GM19193 (cell line): ENCODE measurements around the gene SESTD1.

Experiments
- POLR2A ChIP-seq: IDR thresholded peaks from 4 replicates; pipeline ENCODE4 v1.6.1; 2011; ENCODE audit not compliant: insufficient read depth, insufficient read length; ENCODE audit errors: extremely low read depth

SESTD1 gene

GRCh38 chr2:179274749-179275148 is 10.1 kb upstream of the SESTD1 start:
- TF ChIP-seq POLR2A = no peak

GRCh38 chr2:179273461-179273962 is 8.9 kb upstream of the SESTD1 start:
- TF ChIP-seq POLR2A = no peak

- TF ChIP-seq POLR2A = no peak
Measured at GRCh38 chr2:179272406-179273192, 8.0 kb upstream of the SESTD1 start.

- no peak for TF ChIP-seq POLR2A
Measured at GRCh38 chr2:179270689-179271088, 6.1 kb upstream of the SESTD1 start.

GRCh38 chr2:179268277-179268925 is 3.8 kb upstream of the SESTD1 start:
- no peak for TF ChIP-seq POLR2A

- no peak for TF ChIP-seq POLR2A
Measured at GRCh38 chr2:179266271-179266670, 1.6 kb upstream of the SESTD1 start.

GRCh38 chr2:179265082-179265510 is 464 bp upstream of the SESTD1 start:
- no peak for TF ChIP-seq POLR2A

- no peak for TF ChIP-seq POLR2A
Measured at GRCh38 chr2:179263446-179264367, 925 bp downstream of the SESTD1 start.

- no peak for TF ChIP-seq POLR2A
Measured at GRCh38 chr2:179263015-179263414, 1.6 kb downstream of the SESTD1 start.

GRCh38 chr2:179262077-179262660 is 2.5 kb downstream of the SESTD1 start:
- TF ChIP-seq POLR2A = no peak

- TF ChIP-seq POLR2A = no peak
Measured at GRCh38 chr2:179261151-179261825, 3.3 kb downstream of the SESTD1 start.

GRCh38 chr2:179260224-179260623 is 4.4 kb downstream of the SESTD1 start:
- no peak for TF ChIP-seq POLR2A

- no peak for TF ChIP-seq POLR2A
Measured at GRCh38 chr2:179255129-179255528, 9.5 kb downstream of the SESTD1 start.

- TF ChIP-seq POLR2A = no peak
Measured at GRCh38 chr2:179253226-179253625, 11.4 kb downstream of the SESTD1 start.
